ENCODE data around the gene PLCD3.

PLCD3 gene

DNA sequence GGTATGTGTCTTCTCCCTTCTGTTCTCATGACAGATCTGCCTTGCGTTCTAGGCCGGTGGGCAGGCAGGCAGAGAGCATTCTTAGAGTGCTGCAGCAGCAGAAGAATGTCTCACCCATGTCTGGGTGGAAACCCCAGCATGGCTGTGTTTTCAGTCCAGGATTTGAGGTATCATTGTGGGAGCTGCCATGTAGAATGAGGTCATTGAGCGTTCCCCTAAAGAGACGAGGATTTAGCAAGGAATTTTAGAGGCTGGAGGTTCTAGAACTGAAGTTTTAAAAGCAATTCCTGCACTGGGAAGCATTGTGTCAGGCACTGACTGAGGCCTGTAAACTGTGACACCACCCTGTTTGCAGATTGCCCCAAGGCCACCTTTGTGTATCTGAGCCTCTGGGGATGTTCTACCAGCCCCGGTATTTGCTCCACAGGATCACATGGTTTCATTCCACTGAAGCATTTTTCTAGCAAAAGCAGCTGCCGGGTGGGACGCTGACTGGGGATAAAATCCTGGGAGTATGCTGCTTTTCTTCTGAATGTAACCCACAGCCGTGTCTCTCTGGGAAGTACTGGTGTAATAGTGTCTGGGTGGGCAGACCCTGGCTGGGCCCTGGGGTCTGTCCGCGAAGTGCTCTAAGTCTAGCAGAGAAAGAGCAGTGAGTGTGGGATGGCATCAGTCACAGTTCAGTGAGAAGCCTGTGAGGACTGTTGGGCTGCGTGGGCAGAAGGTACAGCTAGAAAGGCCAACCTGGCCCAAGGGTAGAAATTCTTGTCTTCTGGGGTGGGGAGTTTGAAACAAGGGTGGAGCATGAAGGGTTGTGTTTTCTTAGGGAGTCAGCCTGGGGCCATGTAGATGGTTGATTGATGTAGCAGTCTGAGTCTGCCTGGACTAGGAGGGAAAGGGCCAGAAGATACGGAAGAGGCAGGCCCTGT lies 30.2 kb downstream of the PLCD3 start:
- FAIRE-seq = no peak

DNA sequence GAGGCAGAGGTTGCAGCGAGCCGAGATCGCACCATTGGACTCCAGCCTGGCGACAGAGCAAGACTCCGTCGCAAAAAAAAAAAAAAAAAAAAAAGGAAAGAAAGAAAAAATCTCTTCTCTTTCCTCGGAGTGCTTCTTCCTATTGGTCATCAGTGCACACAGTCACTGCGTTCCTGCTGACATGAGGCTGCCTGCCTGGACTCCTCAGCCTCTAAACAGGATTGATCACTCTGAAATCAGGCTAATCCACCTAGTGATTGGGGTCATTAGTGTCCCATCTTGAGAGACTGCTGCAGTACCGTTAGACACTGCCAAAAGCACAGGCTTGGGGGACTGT lies 30.8 kb downstream of the PLCD3 start:
- no peak for FAIRE-seq

DNA sequence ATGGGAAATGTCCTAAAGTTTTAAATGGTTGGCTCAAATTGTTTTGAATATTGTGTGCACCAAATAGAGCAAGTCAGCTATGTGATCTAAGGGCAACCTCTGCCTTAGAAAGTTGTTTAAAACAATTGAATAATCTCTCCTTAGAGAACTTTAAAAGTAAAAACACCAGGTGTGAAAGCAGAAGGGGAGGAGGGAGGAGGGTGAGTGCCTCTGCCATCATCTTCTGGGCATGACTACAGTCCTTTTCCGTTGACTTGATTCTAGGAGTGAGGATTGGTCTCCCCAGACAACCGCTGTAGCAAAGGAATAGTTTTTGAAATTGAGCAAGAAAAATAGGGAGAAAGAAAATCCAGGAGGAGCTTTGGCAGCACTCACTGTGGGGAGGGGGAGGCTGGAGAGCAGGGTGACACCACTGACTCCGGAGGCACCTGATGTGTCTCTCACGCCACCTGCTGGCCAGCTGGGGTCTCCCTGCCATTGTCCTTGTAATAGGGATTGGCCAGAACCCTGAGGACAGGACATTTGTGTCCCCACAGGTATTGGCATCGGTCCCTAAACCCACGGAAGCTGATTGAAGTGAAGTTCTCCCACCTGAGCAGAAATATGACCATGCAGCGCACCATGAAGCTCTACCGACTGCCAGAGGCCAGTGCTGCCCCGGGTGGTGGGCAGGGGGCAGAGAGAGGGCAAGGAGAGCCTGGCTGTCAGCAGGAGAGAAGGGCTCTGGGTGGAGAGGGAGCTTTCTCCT lies 33.3 kb downstream of the PLCD3 start:
- FAIRE-seq = no peak

DNA sequence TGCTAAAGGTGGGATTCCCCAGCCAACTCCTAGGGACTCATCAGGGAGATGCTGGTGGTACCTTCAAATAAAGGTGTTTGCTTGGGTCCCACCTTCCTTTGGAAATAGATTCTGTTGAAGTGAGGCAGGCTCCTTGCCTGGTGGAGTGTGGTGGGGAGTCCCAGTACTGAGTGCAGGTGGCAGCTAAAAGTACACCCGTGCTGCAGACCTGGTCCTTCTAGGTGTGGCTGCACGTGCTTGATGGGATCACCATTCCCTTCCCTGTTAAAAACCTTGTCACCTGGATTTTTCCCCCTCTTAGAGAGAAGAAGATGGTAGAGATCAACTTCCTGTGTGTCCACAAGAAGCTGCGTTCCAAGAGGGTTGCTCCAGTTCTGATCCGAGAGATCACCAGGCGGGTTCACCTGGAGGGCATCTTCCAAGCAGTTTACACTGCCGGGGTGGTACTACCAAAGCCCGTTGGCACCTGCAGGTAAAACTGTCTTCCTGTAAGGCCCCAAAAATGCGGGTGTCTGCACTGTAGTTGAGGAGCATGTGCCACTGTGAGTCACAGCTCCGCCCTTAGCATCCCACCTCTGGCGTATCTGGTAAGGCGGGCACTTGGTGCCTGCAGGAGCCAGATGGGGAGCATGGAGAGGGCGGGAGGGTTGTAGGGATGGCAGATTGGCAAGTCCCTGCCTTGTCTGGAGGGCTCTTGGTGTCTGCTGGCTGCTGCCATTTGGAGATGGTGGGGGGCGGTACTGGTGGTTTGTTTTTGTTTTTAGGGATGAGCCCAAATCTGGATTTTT lies 34.0 kb downstream of the PLCD3 start:
- FAIRE-seq = no peak

DNA sequence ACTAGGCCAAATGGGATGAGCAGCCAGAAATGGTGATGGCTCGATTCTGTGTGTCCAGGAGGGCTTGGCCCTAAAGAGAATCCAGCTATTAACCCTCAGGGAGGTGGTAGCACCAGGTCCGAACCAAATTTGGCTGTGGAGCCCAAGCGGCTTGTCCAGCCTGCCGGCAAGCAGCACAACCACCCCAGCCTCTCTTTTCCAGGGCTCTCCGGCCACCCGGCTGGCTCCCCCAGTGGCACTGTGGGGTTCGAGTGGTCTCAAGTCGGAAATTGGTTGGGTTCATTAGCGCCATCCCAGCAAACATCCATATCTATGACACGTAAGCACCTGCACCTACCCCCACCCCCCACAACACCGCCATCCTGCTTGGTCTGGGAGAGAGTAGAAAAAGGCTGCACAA lies 35.4 kb downstream of the PLCD3 start:
- no peak for FAIRE-seq

DNA sequence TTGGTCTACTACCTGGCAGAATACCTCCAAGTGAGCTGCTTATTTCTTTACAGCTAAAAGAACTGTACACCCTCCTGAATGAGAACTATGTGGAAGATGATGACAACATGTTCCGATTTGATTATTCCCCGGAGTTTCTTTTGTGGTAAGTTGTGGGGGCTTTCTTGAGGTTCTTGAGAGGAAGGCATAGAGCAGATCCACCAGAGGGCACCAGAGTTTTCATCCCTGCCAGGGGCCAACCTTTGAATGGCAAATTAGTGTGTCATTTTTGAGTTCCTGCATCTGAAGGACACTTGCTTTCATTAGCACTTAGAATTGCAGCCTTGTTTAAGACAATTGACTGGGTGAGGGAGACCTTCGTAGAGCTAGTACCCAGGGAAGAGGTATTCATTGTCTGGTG lies 36.2 kb downstream of the PLCD3 start:
- FAIRE-seq = no peak

DNA sequence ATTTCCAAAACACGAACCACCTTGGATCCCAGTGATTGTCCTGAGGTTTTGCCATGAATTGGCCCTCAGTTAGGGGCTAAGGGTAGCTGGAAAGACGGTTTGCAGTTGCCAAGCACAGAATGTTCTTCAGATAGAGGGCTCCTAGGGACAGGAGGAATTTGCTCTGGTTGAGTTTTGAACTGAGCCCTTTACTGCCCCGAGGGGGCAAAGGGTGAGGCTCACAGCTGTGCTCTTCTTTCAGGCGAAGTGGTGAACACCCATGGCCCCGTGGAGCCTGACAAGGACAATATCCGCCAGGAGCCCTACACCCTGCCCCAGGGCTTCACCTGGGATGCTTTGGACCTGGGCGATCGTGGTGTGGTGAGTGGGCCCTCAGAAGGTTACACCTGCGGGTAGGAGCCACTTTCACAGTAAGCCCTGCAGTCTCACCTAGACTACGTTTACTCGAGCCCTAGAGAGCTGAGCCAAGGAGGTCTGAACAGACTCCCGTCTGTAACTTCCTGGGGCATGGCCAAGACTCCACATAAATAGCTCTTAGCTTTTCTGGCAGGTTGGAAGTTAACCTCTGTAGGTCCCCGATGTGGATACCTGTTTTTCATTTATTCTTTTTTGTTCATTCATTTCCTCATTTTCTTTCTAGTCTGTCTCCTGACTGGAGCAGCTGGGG lies 38.7 kb downstream of the PLCD3 start:
- FAIRE-seq = no peak

DNA sequence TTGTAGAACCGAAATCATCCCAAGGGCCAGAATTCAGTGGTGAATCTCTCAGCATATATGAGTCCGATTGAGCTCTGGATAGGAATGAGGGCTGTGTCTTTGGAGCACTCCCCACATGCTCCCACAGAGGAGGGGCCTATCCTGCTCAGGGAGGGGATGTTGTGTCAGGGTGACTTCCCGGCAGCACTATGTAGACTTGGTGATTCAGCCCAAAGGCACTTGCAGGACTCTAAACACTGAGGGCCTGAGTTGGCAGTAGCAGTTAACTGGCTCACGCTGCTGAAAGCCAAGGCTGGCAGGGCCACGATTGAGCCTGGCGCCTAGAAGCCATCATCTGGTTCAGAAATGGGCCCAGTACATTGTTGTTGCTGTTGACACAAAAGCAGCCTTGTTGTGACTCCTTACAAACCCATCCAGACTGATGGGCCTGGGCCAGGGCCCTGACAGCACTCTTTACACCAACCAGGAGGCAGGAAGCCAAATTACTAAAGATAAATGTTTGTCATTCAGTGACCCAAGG lies 39.3 kb downstream of the PLCD3 start:
- FAIRE-seq = no peak

DNA sequence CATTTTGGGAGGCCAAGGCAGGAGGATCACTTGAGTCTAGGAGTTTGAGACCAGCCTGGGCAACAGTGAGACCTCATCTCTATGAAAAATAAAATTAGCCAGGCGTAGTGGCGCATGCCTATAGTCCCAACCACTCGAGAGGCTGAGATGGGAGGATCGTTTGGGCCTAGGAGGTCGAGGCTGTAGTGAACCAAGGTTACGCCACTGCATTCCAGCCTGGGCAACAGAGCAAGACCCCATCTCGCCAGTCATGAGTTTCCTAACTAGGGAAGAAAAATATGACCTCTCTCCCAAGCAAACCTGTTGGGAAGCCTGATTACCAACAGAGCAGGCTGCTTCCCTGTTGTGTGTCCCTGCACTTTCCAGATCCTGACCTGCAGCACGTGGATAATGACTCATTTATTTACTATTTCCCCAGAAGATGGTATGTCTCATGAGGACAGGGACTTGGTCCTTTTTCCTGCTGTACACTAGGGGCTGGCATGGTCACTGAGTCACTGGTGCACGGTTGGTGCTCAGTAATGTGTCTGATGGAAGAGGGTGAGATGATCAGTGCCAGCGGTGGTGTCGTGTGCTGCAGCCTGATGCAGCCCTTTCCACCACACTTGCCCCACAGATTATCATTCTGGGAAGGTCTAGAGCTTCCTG lies 40.4 kb downstream of the PLCD3 start:
- no peak for FAIRE-seq

GRCh38 chr17:45090711-45091110 lies 41.6 kb downstream of the PLCD3 start:
- no peak for FAIRE-seq

GRCh38 chr17:45088741-45089140 lies 43.6 kb downstream of the PLCD3 start:
- no peak for FAIRE-seq

DNA sequence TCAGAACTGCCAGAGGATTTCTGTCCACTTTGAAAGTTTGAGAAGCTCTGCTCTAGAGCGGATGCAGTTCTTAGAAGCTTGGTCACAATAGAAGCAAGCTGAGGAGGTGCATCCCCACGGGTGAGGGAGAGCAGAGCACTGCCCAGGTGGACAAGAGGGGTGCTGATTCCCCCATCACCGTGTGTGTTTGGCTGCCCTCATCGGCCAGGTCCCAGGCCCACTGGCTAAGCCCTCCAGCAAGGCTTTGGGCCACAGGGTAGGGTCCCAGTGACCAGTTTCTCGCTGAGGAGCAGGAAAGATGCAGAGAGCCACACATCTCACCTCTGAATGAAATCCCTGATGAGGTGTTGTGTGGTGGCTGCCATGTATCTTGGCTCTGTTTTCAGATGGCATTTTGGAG lies 44.3 kb downstream of the PLCD3 start:
- FAIRE-seq = no peak

- no peak for FAIRE-seq
Observed at GRCh38 chr17:45087504-45087975, 44.8 kb downstream of the PLCD3 start.

- FAIRE-seq = no peak
Observed at GRCh38 chr17:45086865-45087503, 45.3 kb downstream of the PLCD3 start.

- no peak for FAIRE-seq
Observed at GRCh38 chr17:45086391-45086790, 45.9 kb downstream of the PLCD3 start.

GRCh38 chr17:45081047-45081703 lies 51.1 kb downstream of the PLCD3 start:
- no peak for FAIRE-seq

DNA sequence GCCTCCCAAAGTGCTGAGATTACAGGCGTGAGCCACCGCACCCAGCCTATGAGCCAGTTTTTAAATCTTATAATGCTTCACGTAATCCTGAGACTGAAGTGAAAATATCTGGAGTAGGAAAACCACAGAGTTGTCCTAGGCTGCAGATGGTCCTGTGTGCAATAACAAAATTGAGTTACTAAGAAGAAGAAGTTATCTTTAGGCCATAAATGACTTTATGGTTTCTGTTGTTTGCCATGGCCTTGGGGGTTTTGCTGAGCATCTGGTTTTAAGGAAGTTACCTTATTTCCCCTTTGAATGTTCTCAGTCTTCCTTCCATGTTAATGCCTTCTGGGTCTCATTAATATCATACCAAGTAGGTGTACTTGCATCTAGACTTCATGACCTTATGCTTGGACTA lies 54.7 kb downstream of the PLCD3 start:
- FAIRE-seq = no peak

DNA sequence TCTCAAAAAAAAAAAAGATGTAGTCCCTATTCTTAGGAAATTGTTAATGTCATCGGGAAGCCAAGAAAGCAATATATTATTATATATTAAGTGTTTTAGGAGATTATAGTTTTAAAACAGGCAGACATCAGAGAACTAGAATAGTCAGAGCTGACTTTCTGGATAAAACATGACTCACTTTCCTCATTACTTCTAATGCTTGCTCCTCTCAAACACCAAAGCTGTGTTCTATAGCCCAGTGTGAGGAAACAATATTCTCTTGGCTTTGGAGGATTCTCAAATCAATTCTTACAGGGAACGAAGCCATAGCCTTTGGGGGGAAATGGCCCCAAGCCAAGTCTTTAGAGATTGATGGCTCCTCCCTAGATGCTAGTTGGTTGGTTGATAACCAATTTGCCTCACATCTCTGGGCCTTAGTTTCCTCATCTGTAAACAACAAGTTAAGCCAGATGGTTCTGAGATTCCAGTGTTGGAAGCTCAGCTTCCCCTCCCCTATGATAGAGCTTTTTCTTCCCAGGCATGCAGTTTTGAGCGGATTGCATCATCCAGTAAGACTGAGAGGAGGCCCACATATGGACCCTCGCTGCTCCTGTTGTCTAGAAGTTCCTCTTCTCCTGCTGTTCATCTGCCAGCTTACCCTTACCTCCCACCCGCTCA lies 58.8 kb downstream of the PLCD3 start:
- no peak for FAIRE-seq

DNA sequence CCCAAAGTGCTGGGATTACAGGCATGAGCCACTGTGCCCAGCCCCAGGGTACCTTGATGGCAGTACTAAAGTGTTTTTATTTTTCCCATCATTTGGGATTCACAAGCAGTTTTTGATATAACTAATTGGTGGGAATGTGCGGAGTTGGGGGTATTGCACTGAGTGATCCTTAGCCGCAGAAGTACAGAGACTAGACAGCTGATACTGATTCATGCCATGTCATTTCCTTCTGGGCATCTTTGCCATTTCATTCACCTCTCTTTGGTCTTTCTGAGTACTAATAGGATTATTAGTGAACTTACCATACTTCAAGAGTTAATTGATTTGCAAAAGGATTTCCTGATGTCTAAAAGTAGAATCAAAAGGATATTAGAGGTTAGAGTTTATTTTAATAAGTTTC lies 61.5 kb downstream of the PLCD3 start:
- no peak for FAIRE-seq

DNA sequence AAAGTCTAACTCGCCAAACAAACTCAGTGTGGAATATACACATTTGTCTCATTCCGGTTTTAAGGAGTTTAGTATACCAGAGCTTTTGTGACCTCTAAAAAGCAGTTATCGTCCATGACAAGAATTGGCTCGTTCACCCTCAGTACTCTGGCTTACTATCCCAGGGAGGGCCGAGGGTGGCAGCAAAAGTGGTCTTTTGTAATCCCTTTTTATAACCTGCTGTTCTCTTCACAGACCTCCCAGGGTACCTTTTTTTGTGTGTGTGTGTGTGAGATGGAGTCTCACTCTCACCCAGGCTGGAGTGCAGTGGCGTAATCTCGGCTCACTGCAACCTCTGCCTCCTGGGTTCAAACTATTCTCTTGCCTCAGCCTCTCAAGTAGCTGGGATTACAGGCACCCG lies 62.3 kb downstream of the PLCD3 start:
- FAIRE-seq = no peak

All from islet of Langerhans (tissue), 1 donor.